ENCODE results near the gene SATB2. TPM values are rescaled to one million over a fixed set of nuclear protein-coding genes. Genes with fewer than 3 reads are reported as not detected.

SATB2 gene
- total and polyA plus RNA-seq, 3 experiments from 2014 or later: 0.09 to 0.13 TPM; not detected in 1

DNA sequence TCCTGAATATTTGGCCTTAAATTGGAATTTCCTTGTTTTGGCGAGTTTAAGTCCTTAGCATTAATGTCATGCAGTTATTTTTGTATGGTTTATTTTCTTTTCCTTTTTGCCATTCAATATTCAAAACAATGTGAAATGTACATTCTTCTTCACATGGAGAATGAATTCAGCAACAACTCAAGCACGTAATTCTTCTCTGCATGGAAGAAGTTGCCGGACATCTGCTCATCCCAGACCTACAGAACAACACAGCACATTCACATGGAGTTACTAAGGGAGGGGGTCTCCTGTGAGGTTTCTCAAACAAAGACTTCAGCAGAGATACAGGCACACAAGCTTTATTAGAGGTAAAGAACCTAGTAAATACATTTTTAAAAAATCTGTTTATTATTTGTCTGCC lies 236.8 kb downstream of the SATB2 start:
- H3K36me3 Mint-ChIP-seq: no peaks in the 10 kb centered on the region
- H3K4me3 Mint-ChIP-seq: no peak overlapping the region
- POLR2A ChIA-PET: no interaction called here
- no peaks in the 10 kb centered on the region for H3K27me3 ChIP-seq (ENCODE audit: insufficient read depth, low read length, poor library complexity, severe bottlenecking)
- H3K9me3 Mint-ChIP-seq: peaks cover 0 to 3% (median 0%) of the 10 kb centered on the region in 5 donors
- H3K4me3 ChIP-seq (ENCODE audit: low read length): no peak overlapping the region
- no peaks in the 10 kb centered on the region for H3K4me1 ChIP-seq (ENCODE audit: insufficient read depth, low read length)
- no peak overlapping the region for H3K27ac Mint-ChIP-seq
- no peak for DNase-seq
- H3K9me3 ChIP-seq (ENCODE audit: low read length): no peaks in the 10 kb centered on the region
- H3K27ac ChIP-seq (ENCODE audit: low read depth, low read length): no peak overlapping the region
- H3K36me3 ChIP-seq (ENCODE audit: insufficient read depth, low read length): no peaks in the 10 kb centered on the region
- no peaks in the 10 kb centered on the region for H3K27me3 Mint-ChIP-seq
- no peaks in the 10 kb centered on the region for H3K4me1 Mint-ChIP-seq
- CTCF ChIA-PET: no interaction called here

DNA sequence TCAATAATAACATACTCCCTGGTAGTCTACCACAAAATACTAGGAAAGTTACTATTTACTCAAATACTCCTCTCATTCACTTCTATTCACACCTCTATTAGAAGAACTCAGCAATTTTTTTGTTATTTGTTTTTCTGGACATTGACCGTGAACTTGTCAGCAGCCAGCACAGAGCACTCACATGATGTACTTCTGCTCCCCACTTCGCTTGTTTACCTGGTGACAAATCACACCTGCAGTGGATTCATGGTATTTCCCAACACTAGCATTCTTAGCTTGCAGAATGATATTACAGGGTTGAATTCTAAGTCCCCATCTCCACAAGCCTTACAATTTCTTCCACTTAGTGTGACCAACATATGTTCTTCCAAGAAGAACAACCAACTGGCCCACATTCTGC lies 238.2 kb downstream of the SATB2 start:
- H3K27ac Mint-ChIP-seq: no peak overlapping the region
- DNase-seq: no peak
- CTCF ChIA-PET: no interaction called here
- H3K27me3 ChIP-seq (ENCODE audit: insufficient read depth, low read length, poor library complexity, severe bottlenecking): no peaks in the 10 kb centered on the region
- H3K9me3 Mint-ChIP-seq: peaks cover 0 to 3% (median 0%) of the 10 kb centered on the region in 5 donors
- no peak overlapping the region for H3K4me3 ChIP-seq (ENCODE audit: low read length)
- H3K4me3 Mint-ChIP-seq: no peak overlapping the region
- no peaks in the 10 kb centered on the region for H3K36me3 Mint-ChIP-seq
- H3K4me1 ChIP-seq (ENCODE audit: insufficient read depth, low read length): no peaks in the 10 kb centered on the region
- H3K36me3 ChIP-seq (ENCODE audit: insufficient read depth, low read length): no peaks in the 10 kb centered on the region
- H3K27me3 Mint-ChIP-seq: no peaks in the 10 kb centered on the region
- POLR2A ChIA-PET: no interaction called here
- no peak overlapping the region for H3K27ac ChIP-seq (ENCODE audit: low read depth, low read length)
- no peaks in the 10 kb centered on the region for H3K4me1 Mint-ChIP-seq
- no peaks in the 10 kb centered on the region for H3K9me3 ChIP-seq (ENCODE audit: low read length)

Measured in CD8-positive, alpha-beta memory T cell (primary cell).